Neural progenitor cell (in vitro differentiated cells): ENCODE data around the gene CLMP.

Source experiments
- EZH2phosphoT487 ChIP-seq: fragments of 200-600 bp; sonication (generic); IDR thresholded peaks from 2 replicates; pipeline ENCODE4 v1.6.1; 2017; ENCODE audit warnings: antibody characterized with exemption
- TF ChIP-seq, protein P1 (sequence below): fragments of 200-600 bp; sonication (generic); IDR thresholded peaks from 2 replicates; pipeline ENCODE4 v1.5.1; 2017; ENCODE audit warnings: antibody characterized with exemption, mild to moderate bottlenecking

DNA sequence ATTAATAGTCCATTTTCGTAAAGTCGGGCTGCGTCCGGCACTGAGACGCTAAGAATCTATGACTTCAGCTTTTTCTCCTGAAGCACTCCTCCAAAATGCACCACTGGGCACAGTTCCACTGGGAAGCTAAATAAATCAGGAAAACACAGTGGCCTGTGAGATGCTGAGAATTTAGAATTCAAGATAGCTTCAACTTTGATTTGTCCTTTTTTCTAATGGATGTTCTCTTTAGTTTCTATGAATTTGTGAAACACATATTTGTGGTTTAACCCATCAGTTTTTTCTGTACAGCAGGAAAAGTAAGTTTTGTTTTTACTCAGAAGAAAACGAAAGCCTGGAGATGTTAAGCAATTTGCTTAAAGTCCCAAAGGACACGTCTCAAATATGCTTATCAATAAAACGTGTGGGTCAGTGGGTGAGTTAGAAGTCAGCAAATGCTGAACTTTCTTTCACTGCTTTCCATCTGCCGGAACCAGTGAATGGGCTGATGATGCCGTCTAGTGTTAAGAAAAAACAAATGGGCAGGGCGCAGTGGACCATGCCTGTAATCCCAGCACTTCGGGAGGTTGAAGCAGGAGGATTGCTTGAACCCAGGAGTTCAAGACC is 40.7 kb upstream of the CLMP start:
- TF ChIP-seq, protein P1, sequence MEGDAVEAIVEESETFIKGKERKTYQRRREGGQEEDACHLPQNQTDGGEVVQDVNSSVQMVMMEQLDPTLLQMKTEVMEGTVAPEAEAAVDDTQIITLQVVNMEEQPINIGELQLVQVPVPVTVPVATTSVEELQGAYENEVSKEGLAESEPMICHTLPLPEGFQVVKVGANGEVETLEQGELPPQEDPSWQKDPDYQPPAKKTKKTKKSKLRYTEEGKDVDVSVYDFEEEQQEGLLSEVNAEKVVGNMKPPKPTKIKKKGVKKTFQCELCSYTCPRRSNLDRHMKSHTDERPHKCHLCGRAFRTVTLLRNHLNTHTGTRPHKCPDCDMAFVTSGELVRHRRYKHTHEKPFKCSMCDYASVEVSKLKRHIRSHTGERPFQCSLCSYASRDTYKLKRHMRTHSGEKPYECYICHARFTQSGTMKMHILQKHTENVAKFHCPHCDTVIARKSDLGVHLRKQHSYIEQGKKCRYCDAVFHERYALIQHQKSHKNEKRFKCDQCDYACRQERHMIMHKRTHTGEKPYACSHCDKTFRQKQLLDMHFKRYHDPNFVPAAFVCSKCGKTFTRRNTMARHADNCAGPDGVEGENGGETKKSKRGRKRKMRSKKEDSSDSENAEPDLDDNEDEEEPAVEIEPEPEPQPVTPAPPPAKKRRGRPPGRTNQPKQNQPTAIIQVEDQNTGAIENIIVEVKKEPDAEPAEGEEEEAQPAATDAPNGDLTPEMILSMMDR, result no peak
- TF ChIP-seq EZH2phosphoT487, result no peak
